Upper lobe of left lung (tissue), 6 donors: ENCODE results near the gene TTC3. TPM values are rescaled to one million over a fixed set of nuclear protein-coding genes. Genes with fewer than 3 reads are reported as not detected.

Experiments
- ATAC-seq, 2 donors: fragments of 200-7000 bp; cut with Tn5 transposase; one replicate each; pipeline ENCODE4 v1.9.1; 2022; ENCODE audit warnings: mild to moderate bottlenecking in 2 of 2, moderate library complexity in 2 of 2; ENCODE audit not compliant: low FRiP score in 2 of 2
- DNase-seq, 2 donors: peaks; one replicate each; pipeline ENCODE4 v3.0.0-alpha.2; 2019 to 2020
- H3K27ac ChIP-seq, 4 donors: fragments of 200-600 bp; sonication (generic); one replicate each; pipeline ENCODE4 v1.5.1; 2016 to 2019
- H3K27me3 ChIP-seq, 4 donors: fragments of 200-600 bp; sonication (generic); one replicate each; pipeline ENCODE4 v1.5.1; 2017 to 2019
- H3K36me3 ChIP-seq, 4 donors: fragments of 200-600 bp; sonication (generic); one replicate each; pipeline ENCODE4 v1.5.1; 2016 to 2019
- H3K4me1 ChIP-seq, 4 donors: fragments of 200-600 bp; sonication (generic); one replicate each; pipeline ENCODE4 v1.5.1; 2018 to 2019
- H3K4me3 ChIP-seq, 4 donors: fragments of 200-600 bp; sonication (generic); one replicate each; pipeline ENCODE4 v1.5.1; 2017 to 2019; ENCODE audit warnings: mild to moderate bottlenecking in 2 of 4, moderate library complexity in 1 of 4
- H3K9me3 ChIP-seq, 4 donors: fragments of 200-600 bp; sonication (generic); one replicate each; pipeline ENCODE4 v1.5.1; 2018 to 2019
- CTCF ChIP-seq, 6 experiments: fragments of 450-650 bp in 4 of 6; fragments of 200-600 bp in 2 of 6; sonication (generic) in 2 of 6; IDR thresholded peaks; one replicate each; pipeline ENCODE4 v1.5.1; 2016 to 2019; ENCODE audit warnings: antibody characterized with exemption in 6 of 6
- EP300 ChIP-seq, 4 donors: sonication (generic); formaldehyde crosslinking; IDR thresholded peaks; one replicate each; pipeline ENCODE4 v1.5.1; 2017; ENCODE audit warnings: antibody characterized with exemption in 4 of 4, control low read depth in 2 of 4
- POLR2A ChIP-seq, 4 donors: fragments of 450-650 bp; IDR thresholded peaks; one replicate each; pipeline ENCODE4 v1.5.1; 2016 to 2017; ENCODE audit warnings: antibody characterized with exemption in 4 of 4, mild to moderate bottlenecking in 2 of 4
- POLR2AphosphoS5 ChIP-seq, 2 donors: sonication (generic); formaldehyde crosslinking; IDR thresholded peaks; one replicate each; pipeline ENCODE4 v1.5.1; 2017; ENCODE audit warnings: antibody characterized with exemption in 2 of 2
- WGBS, 2 donors: methylation state at CpG; one replicate each; pipeline ENCODE4 v1.1.5; 2017 to 2018; 5-methylcytosine and 5-hydroxymethylcytosine counted together
- total RNA-seq, 6 donors: library from RNA; depleted of rRNA in 4 of 6; stranded (reverse); fragments of >200 nt in 4 of 6; gene quantifications; one replicate each; pipeline versions ENCODE4 v1.1.0 to v1.2.1, GENCODE V29; 2016 to 2021
- donor health status: DM: no; HTN: no; CAD: no; lungs with moderate emphysema.
- donor health status: DM: no; HTN: yes; CAD: no; lungs with severe emphysema.

The TTC3 gene
- total RNA-seq, 6 donors from 2014 or later = 69.9 to 395 (median 88.2) TPM

GRCh38 chr21:37063433-37063832 lies 9.6 kb upstream of the TTC3 start:
- H3K36me3 ChIP-seq = peaks cover 0 to 13% (median 3%) of the 10 kb centered on the region in 4 donors
- H3K27me3 ChIP-seq = no peaks in the 10 kb centered on the region
- ATAC-seq (no peak), DNase-seq (no peak)
- H3K9me3 ChIP-seq = no peaks in the 10 kb centered on the region
- TF ChIP-seq POLR2AphosphoS5 (IDR thresholded peaks at IDR 0.05) (no peak), POLR2A (IDR thresholded peaks at IDR 0.05) (no peak), EP300 (IDR thresholded peaks at IDR 0.05) (no peak), CTCF (IDR thresholded peaks at IDR 0.05) (no peak)
- WGBS, 2 donors = 78 to 85% methylated on average over 1 of the region's 1 CpG
- H3K4me3 ChIP-seq = no peak overlapping the region
- H3K27ac ChIP-seq = no peak overlapping the region
- H3K4me1 ChIP-seq = peaks cover 0 to 8% (median 2%) of the 10 kb centered on the region in 4 donors

- no peak for ATAC-seq
- Histone ChIP-seq H3K9me3 (no peaks in the 10 kb centered on the region), H3K4me3 (no peak overlapping the region), H3K36me3 (peaks cover 0 to 13% (median 3%) of the 10 kb centered on the region in 4 donors), H3K27ac (no peak overlapping the region), H3K27me3 (no peaks in the 10 kb centered on the region), H3K4me1 (peaks cover 0 to 8% (median 2%) of the 10 kb centered on the region in 4 donors)
- DNase-seq = no peak
- TF ChIP-seq EP300 (IDR thresholded peaks at IDR 0.05) (no peak), POLR2A (IDR thresholded peaks at IDR 0.05) (no peak), CTCF (IDR thresholded peaks at IDR 0.05) (no peak), POLR2AphosphoS5 (IDR thresholded peaks at IDR 0.05) (no peak)
Observed at GRCh38 chr21:37064841-37065240, 8.2 kb upstream of the TTC3 start.

- 94 to 98% methylated on average over 9 of the region's 9 CpGs for WGBS, 2 donors
- peak in 1 of 2 donors; percentile 42 for DNase-seq
- H3K27ac ChIP-seq = no peak overlapping the region
- H3K4me3 ChIP-seq = no peak overlapping the region
- no peak for ATAC-seq
- no peaks in the 10 kb centered on the region for H3K9me3 ChIP-seq
- TF ChIP-seq POLR2A (IDR thresholded peaks at IDR 0.05) (no peak), POLR2AphosphoS5 (IDR thresholded peaks at IDR 0.05) (no peak), CTCF (IDR thresholded peaks at IDR 0.05) (no peak), EP300 (IDR thresholded peaks at IDR 0.05) (no peak)
- peaks cover 0 to 3% (median under 1%) of the 10 kb centered on the region in 4 donors for H3K4me1 ChIP-seq
- H3K36me3 ChIP-seq = peaks cover 0 to 13% (median 3%) of the 10 kb centered on the region in 4 donors
- no peaks in the 10 kb centered on the region for H3K27me3 ChIP-seq
Observed at GRCh38 chr21:37065561-37066177, 7.4 kb upstream of the TTC3 start.

GRCh38 chr21:37071561-37072273 lies 1.3 kb upstream of the TTC3 start:
- TF ChIP-seq POLR2AphosphoS5 (IDR thresholded peaks at IDR 0.05) (peak; percentile 49 to 57), EP300 (IDR thresholded peaks at IDR 0.05) (no peak), CTCF (IDR thresholded peaks at IDR 0.05) (no peak), POLR2A (IDR thresholded peaks at IDR 0.05) (peak in 2 of 4 donors; percentile 50 to 53)
- H3K27ac ChIP-seq = peak overlapping the region; percentile 95 to 100 (median 98)
- peaks cover 0 to 3% (median 0%) of the 10 kb centered on the region in 4 donors for H3K36me3 ChIP-seq
- ATAC-seq (peak; percentile 61 to 68), DNase-seq (peak in 1 of 2 donors; percentile 79)
- no peaks in the 10 kb centered on the region for H3K9me3 ChIP-seq
- 30% methylated on average over 12 of the region's 12 CpGs for WGBS, 2 donors
- H3K27me3 ChIP-seq = no peaks in the 10 kb centered on the region
- H3K4me3 ChIP-seq = peak overlapping the region in 3 of 4 donors; percentile 83 to 97 (median 93)
- H3K4me1 ChIP-seq = peaks cover 9 to 28% (median 15%) of the 10 kb centered on the region in 4 donors
